HepG2 (cell line): ENCODE measurements around the gene NUBPL. TPM values are rescaled to one million over a fixed set of nuclear protein-coding genes. Genes with fewer than 3 reads are reported as not detected.

Experiments used
- AKAP8 ChIP-seq: sonication (generic); formaldehyde crosslinking; IDR thresholded peaks from 2 replicates; pipeline ENCODE4 v1.5.1; 2020; ENCODE audit warnings: mild to moderate bottlenecking, missing genetic modification reagents
- ATF2 ChIP-seq: sonication (generic); formaldehyde crosslinking; IDR thresholded peaks from 2 replicates; pipeline ENCODE4 v1.4.0; 2020; ENCODE audit warnings: missing genetic modification reagents
- FOXK2 ChIP-seq: fragments of 450-650 bp; IDR thresholded peaks from 2 replicates; pipeline ENCODE4 v1.6.1; 2016
- FOXP1 ChIP-seq, 2 experiments: fragments of 450-650 bp in 1 of 2; IDR thresholded peaks; 2 replicates each; pipeline ENCODE4 v1.6.1; 2017 to 2018; ENCODE audit warnings: antibody characterized with exemption in 1 of 2
- GFI1 ChIP-seq: sonication (generic); formaldehyde crosslinking; IDR thresholded peaks from 2 replicates; pipeline ENCODE4 v1.5.0; 2020; ENCODE audit warnings: missing genetic modification reagents, mild to moderate bottlenecking, borderline replicate concordance
- GLI4 ChIP-seq: sonication (generic); formaldehyde crosslinking; IDR thresholded peaks from 2 replicates; pipeline ENCODE4 v1.5.1; 2020; ENCODE audit warnings: missing genetic modification reagents, mild to moderate bottlenecking, moderate library complexity, borderline replicate concordance
- HHEX ChIP-seq: IDR thresholded peaks from 2 replicates; pipeline ENCODE4 v1.6.1; 2016; ENCODE audit warnings: control low read depth
- HNRNPUL1 ChIP-seq: fragments of 200-400 bp; formaldehyde crosslinking; IDR thresholded peaks from 2 replicates; pipeline ENCODE4 v1.6.1; 2017; ENCODE audit warnings: low read depth, mild to moderate bottlenecking, low read length, moderate library complexity
- KAT7 ChIP-seq: IDR thresholded peaks from 2 replicates; pipeline ENCODE4 v1.6.1; 2018; ENCODE audit warnings: borderline replicate concordance, missing compliant biosample characterization
- KAT8 ChIP-seq: IDR thresholded peaks from 2 replicates; pipeline ENCODE4 v1.6.1; 2016; ENCODE audit warnings: missing genetic modification reagents, missing compliant biosample characterization
- KDM1A ChIP-seq: IDR thresholded peaks from 2 replicates; pipeline ENCODE4 v1.6.1; 2016; ENCODE audit warnings: missing compliant biosample characterization
- KLF16 ChIP-seq, 2 experiments: sonication (generic) in 1 of 2; formaldehyde crosslinking in 1 of 2; IDR thresholded peaks; 2 replicates each; pipeline versions ENCODE4 v1.6.1 to v1.8.0; 2016 to 2023; ENCODE audit warnings: missing genetic modification reagents in 2 of 2, missing compliant biosample characterization in 1 of 2
- MED8 ChIP-seq: sonication (generic); formaldehyde crosslinking; IDR thresholded peaks from 2 replicates; pipeline ENCODE4 v1.8.1; 2023; ENCODE audit warnings: mild to moderate bottlenecking, missing genetic modification reagents; ENCODE audit not compliant: insufficient replicate concordance
- MXI1 ChIP-seq: IDR thresholded peaks from 3 replicates; pipeline ENCODE4 v1.6.1; 2012; ENCODE audit warnings: low read depth, low read length, inconsistent platforms, borderline replicate concordance
- POLR2A ChIP-seq, 2 experiments: IDR thresholded peaks; 2 replicates each; pipeline ENCODE4 v1.6.1; 2011; ENCODE audit warnings: low read depth in 2 of 2, low read length in 2 of 2, mild to moderate bottlenecking in 1 of 2, moderate library complexity in 1 of 2; ENCODE audit not compliant: insufficient read depth in 1 of 2
- REST ChIP-seq, 2 experiments: IDR thresholded peaks; 2 replicates each; pipeline ENCODE4 v1.6.1; 2011 to 2012; ENCODE audit warnings: low read length in 2 of 2, borderline replicate concordance in 1 of 2, low read depth in 1 of 2, mild to moderate bottlenecking in 1 of 2, moderate library complexity in 1 of 2
- RXRB ChIP-seq: IDR thresholded peaks from 2 replicates; pipeline ENCODE4 v1.6.1; 2016; ENCODE audit warnings: borderline replicate concordance, missing genetic modification reagents, missing compliant biosample characterization
- STAT5B ChIP-seq: sonication (generic); formaldehyde crosslinking; IDR thresholded peaks from 2 replicates; pipeline ENCODE4 v1.4.0; 2020; ENCODE audit warnings: missing genetic modification reagents
- TBL1XR1 ChIP-seq: fragments of 150-350 bp; IDR thresholded peaks from 2 replicates; pipeline ENCODE4 v1.6.1; 2014; ENCODE audit warnings: borderline replicate concordance, low read length; ENCODE audit not compliant: partially characterized antibody
- THAP11 ChIP-seq: IDR thresholded peaks from 2 replicates; pipeline ENCODE4 v1.6.1; 2016; ENCODE audit warnings: missing biosample characterization, missing genetic modification reagents
- ZNF446 ChIP-seq: sonication (generic); formaldehyde crosslinking; IDR thresholded peaks from 2 replicates; pipeline ENCODE4 v1.5.0; 2020; ENCODE audit warnings: mild to moderate bottlenecking, missing genetic modification reagents
- ZNF567 ChIP-seq: sonication (generic); formaldehyde crosslinking; IDR thresholded peaks from 2 replicates; pipeline ENCODE4 v1.8.1; 2023; ENCODE audit warnings: mild to moderate bottlenecking, missing genetic modification reagents, borderline replicate concordance
- ZNF704 ChIP-seq: sonication (generic); formaldehyde crosslinking; IDR thresholded peaks from 2 replicates; pipeline ENCODE4 v1.8.1; 2023; ENCODE audit warnings: mild to moderate bottlenecking, inconsistent platforms, moderate library complexity, missing genetic modification reagents, borderline replicate concordance
- ZUFSP ChIP-seq: sonication (generic); formaldehyde crosslinking; IDR thresholded peaks from 2 replicates; pipeline ENCODE4 v1.9.0; 2021; ENCODE audit warnings: missing genetic modification reagents, mild to moderate bottlenecking, borderline replicate concordance
- polyA plus RNA-seq, 8 experiments: library from polyadenylated mRNA; depleted of rRNA in 3 of 8; stranded (reverse) in 7 of 8; unstranded in 1 of 8; fragments of >200 nt; fragmentation: Illumina TruSeq in 4 of 8; extraction: Trizol in 4 of 8; gene quantifications; 2 replicates each; pipeline versions ENCODE4 v1.2.1 to v1.2.3, GENCODE V29; 2011 to 2016; ENCODE audit warnings: low read depth in 4 of 8, missing spikeins in 1 of 8, mixed read lengths in 1 of 8; ENCODE audit not compliant: insufficient read depth in 1 of 8
- total RNA-seq, 5 experiments: library from RNA; depleted of rRNA; stranded (reverse); fragments of >200 nt; fragmentation: Illumina TruSeq; extraction: Trizol; gene quantifications; 2 replicates each; pipeline ENCODE4 v1.2.3, GENCODE V29; 2016; ENCODE audit warnings: low read depth in 1 of 5

The NUBPL gene
- total and polyA plus RNA-seq, 2 of the 13 experiments (the other 11 are each of a cell fraction or from before 2014, with no cell fraction given), result 21.3 to 44.1 TPM

- peak in 1 of 2 experiments; percentile 54; a peak in 1 of 4 replicates for TF ChIP-seq KLF16 (CRISPR knock-in tag; IDR thresholded peaks at IDR 0.05)
- no peak for TF ChIP-seq AKAP8
- peak; percentile 69; the same call in 1 of the 2 replicates for TF ChIP-seq KDM1A (CRISPR knock-in tag)
- TF ChIP-seq MED8 (CRISPR knock-in tag), result no peak
- TF ChIP-seq ZNF567, result no peak
- TF ChIP-seq FOXP1 (IDR thresholded peaks at IDR 0.05), result no peak
- TF ChIP-seq FOXP1 (CRISPR knock-in tag; IDR thresholded peaks at IDR 0.05), result peak; percentile 95
- TF ChIP-seq ZNF446 (CRISPR knock-in tag), result no peak
- TF ChIP-seq GLI4 (CRISPR knock-in tag), result no peak
- peak; percentile 32; the same call in 1 of the 2 replicates for TF ChIP-seq KAT8 (CRISPR knock-in tag)
- TF ChIP-seq TBL1XR1, result no peak
- TF ChIP-seq HHEX (CRISPR knock-in tag), result peak; percentile 39; the same call in 1 of the 2 replicates
- TF ChIP-seq THAP11 (CRISPR knock-in tag), result peak; percentile 65; the same call in 1 of the 2 replicates
- TF ChIP-seq REST (IDR thresholded peaks at IDR 0.05; ENCODE audit: borderline replicate concordance in 1 of 2, low read depth in 1 of 2, low read length in 2 of 2), result no peak
- no peak for TF ChIP-seq KAT7 (CRISPR knock-in tag)
- peak; percentile 63; the same call in 1 of the 2 replicates for TF ChIP-seq RXRB
- peak; percentile 64; the same call in 1 of the 2 replicates for TF ChIP-seq FOXK2
- no peak for TF ChIP-seq HNRNPUL1
- no peak for TF ChIP-seq MXI1
- TF ChIP-seq STAT5B (CRISPR knock-in tag), result no peak
- no peak for TF ChIP-seq ZNF704 (CRISPR knock-in tag)
- TF ChIP-seq ZUFSP, result no peak
- TF ChIP-seq ATF2, result 0 out of 2 replicates have a peak, but pooled peaks have one; percentile 50
- TF ChIP-seq POLR2A (IDR thresholded peaks at IDR 0.05; ENCODE audit: insufficient read depth in 1 of 2, low read depth in 2 of 2, low read length in 2 of 2), result no peak
- TF ChIP-seq GFI1 (CRISPR knock-in tag), result peak; percentile 17; the same call in 1 of the 2 replicates
Observed at GRCh38 chr14:31529053-31529452, 32.2 kb upstream of the NUBPL start (continued).
